ENCODE measurements around the gene FYN.
A peak's percentile ranks its signal among the peaks of the same experiment; 100 is the strongest.

FYN gene

DNA sequence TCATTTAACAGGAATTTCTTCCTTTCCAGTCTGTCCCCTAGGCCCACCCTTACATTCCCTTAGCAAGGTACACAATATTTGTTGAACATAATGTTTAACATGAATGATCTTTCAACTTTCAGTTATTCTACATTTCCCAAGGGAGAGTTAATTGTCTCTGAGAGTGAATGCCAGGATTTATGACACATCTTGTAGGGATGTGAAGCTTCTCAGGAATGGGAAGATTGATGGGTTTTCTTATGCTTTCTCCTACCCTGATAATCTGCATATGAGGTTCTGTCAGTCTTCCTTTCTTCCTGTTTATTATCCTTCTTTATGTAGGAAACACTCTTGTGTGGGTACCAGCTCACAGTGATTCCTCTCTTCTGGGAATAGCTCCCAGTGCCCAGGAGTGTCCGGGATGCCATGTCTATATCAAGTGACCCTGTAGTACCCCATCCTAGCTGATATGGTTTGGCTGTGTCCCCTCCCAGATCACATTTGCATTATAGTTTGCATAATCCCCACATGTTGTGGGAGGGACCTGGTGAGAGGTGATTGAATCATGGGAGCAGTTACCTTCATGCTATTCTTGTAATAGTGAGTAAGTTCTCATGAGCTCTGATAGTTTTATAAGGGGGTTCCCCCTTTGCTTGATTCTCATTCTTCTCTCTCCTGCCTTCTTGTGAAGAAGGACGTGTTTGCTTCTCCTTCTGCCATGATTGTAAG, 7.1 kb upstream of the FYN start:
- no peak for DNase-seq (ENCODE audit: low spot score)

DNA sequence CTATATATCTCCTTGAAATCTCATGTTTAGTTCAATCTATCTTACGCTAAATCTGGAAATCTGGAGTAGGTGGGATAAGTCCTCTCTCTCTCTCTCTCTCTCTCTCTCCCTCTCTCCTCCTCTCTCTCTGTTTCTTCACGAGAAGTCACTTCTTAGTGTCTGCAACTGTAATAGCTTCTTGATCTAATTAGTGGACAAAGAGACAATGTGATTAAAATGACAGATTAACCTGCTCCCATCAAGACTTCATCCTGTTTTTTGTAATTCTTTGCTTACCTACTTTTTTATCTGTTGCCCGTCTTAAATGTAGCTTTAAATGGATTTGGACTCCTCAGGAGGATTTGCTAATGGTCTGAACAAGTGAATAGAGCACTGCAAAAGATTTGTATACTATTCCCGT, 2.5 kb upstream of the FYN start:
- DNase-seq (ENCODE audit: low spot score), result no peak

DNA sequence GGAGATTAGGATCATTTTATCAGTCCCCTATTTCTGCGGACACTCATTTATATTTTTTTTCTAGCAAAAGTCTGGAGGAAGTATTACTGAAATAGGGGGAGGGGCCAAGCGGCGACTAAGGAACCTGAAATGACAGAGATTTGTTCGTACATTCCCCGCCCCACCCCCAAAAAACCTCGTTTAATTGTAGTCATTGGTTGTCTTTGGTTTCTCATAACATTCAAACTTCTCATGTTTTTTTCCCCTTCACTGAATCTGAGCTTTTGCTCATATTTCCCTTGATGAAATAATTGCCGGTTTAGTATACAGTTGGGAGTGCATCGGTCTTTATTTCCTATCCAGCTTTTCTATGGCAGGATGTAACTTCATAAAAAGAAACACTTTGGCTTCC, 768 bp upstream of the FYN start:
- peak; percentile 54 for DNase-seq (ENCODE audit: low spot score)

DNA sequence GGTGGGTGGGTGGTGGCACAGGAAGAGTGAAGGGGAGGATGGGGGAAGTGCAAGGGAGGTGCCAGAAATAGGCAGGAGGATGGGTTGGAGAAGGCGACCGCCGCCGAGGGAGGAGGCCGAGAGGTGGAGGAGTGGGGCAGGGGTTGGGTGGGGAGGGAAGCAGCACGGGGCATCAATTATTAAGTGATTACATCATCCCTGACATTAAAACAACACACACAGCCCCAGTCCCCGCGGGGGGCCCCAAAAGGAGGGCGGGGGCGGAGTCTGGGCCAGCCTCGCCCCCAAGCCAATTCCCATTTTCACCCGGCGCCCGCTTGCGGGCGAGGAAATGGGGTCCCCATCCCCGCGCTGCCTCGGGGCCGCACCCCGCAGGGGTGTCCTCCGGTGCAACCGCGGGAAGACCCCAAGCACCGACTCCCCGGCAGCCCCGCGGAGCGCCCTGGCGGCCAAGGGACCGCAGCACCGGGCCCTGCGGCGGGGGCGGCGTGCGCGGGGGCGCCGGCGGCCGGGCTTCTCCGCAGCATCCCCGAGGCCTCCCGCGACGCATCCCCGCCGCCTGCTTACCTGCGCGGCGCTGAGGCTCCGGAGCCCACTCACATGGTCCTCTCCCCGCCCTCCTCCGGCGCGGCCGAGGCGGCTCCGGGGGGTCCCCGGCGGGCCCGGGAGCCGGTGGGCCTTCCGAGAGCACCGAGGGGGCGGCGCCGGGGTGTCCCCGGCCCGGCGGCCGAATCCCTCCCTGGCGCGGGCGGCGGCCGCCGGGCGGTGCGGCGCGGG, 663 bp downstream of the FYN start:
- no peak for DNase-seq (ENCODE audit: low spot score)

DNA sequence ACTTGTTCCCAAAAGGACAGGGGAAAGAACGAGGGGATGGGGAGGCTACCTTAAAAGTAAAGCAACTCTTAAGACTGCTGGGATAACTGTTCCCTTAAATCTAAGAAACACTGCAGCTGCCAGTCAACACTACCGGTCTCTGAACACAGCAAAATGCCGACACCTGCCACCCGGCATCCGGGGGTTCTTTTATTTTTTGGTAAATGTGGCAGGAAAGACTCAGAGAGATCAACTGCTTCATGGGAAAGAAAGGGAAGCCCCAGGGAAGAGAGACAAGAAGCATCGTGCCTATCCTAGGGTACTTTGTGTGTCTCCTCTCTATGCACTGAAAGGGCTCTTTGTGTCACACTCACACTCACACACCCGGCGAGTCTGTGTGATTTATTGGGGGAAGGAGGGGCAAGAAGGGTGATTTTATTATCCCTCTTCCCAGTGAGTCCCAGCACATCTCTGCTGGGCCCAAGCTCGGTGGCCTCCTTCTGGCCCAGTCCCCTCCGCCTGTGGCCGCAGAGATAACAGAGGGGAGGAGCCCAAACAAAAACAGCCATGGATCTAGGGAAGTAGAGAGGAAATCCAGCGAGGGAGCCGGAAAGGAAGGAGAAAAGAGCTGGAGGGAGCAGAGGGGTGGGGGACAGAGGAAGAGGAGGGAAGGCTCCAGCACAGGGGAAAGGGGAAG, 1.4 kb downstream of the FYN start:
- no peak for DNase-seq (ENCODE audit: low spot score)

DNA sequence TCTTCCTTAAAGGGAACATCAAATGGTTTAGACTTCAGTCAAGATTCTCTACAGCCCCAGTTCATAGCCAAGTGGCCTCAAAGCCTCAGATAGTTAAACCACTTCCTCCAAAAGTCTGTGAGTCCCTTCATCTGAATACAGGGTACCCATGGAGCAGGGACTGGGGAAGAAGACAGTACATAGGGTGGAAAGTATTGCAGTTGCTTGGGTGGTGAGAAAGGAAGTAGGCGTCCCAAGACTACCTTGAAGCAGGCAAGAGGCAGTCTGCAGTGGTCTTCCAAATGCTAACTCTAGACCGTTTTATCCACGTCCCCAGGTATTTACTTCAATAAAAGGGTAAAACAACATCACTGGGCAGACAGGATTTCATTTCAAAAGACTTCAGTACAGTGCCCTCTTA, 2.0 kb downstream of the FYN start:
- DNase-seq (ENCODE audit: low spot score), result no peak

DNA sequence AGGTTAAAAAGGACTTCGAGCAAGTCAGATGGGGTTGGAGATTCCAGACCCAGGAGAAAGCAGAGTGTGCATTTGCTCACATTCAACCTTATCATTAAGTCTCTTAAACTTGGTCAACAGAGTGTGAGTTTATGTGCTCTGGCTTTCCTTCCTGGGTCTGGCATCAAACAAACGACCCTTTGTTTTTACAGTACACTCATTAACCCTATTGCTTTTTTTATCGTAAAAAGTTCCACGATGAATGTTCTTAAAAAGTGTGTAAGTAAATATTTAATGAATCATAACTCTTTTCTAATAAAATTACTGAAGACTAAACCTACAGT, 2.5 kb downstream of the FYN start:
- no peak for DNase-seq (ENCODE audit: low spot score)

DNA sequence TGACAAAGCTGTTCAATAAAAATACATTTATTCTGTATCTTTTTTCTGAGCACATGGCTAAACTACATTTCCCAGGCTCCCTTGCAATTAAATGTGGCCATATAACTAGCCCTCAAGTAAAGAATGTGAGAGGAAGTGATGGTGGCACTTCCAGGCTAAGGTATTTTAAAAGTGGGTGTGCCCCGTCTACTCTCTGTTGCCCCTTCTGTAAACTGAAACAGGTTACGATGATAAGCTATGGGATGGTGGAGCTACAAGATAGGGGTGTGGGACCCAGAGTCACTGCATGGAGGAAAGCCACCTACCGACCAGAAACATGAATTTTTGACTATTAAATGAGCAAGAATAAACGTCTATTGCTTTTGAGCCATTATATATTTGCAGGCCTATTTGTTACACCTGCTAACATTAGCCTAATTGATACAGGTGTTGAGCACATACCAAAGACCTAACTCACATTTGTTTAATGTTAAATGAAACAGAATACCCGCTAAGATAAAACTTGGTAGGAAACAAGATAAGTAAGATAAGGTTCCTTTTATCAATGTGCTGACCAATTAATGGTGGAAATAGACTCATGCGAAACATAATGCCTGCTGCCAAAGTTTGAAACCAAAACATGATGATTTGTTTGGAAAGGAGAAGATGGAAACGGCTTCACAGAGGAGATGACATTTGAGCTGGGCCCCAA, 3.1 kb downstream of the FYN start:
- DNase-seq (ENCODE audit: low spot score), result no peak

DNA sequence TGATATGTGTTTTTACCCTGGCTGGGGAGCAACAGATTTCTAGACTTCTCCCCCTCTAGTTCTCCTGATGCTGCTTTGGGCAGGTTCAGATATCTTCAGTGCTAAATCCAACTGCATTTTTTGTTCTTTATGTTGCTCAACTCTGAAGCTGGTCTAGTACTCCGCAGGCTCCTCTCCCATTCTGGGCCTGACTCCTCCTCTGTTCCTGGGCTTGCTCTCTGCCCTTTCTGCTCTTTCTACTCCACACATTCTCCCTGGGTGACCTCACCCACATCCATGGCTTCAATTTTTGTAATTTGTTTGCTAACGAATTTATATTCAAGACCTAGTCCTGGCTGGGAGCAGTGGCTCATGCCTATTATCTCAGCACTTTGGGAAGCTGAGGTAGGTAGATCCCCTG, 6.4 kb downstream of the FYN start:
- no peak for DNase-seq (ENCODE audit: low spot score)

DNA sequence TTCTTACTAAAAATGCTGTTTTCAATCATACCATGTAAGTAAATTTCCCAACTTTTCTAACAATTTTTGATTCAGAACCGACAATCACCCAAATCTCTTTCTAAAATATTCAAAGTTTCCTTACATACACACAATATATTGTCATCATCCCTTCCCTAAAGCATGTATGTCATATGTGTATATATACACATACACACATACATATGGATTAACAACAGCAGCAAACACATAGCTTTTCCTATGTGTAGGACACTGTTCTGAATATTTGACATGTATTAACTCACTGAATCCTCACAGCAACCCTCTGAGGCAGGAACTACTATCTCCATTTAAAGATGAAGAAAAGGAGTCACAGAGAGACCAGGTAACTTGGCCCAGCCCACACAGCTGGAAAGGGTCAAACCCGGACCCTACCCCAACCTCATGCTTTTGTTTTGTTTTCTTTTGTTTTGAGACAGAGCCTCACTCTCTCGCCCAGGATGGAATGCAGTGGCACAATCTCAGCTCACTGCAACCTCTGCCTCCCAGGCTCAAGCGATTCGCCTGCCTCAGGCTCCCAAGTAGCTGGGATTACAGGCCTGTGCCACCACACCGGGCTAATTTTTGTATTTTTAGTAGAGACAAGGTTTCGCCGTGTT, 7.2 kb downstream of the FYN start:
- DNase-seq (ENCODE audit: low spot score), result no peak

DNA sequence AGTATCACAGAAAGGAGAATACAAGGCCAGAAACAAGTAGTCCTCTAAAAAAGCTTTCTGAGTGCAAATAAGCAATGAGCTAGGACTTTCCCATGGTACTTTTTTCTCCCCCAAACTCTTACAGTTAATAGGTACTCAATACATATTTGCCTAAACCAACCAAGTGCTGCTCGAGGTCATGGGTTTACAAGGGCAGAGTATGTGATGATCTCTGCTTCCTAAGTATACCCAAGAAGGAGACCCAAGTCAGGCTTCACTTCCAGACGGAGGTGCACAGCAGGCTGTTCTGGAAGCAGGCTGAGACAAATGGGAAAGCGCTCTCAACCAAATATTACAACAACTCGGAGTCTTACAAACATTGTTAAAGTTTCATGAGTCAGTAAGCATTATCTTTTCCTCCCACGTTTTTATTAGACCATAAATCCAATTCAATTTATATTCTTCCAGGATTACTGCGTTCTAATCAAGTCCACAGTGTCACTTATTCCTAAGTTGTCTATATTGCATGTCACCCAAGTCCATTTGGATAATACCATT, 8.1 kb downstream of the FYN start:
- no peak for DNase-seq (ENCODE audit: low spot score)

DNA sequence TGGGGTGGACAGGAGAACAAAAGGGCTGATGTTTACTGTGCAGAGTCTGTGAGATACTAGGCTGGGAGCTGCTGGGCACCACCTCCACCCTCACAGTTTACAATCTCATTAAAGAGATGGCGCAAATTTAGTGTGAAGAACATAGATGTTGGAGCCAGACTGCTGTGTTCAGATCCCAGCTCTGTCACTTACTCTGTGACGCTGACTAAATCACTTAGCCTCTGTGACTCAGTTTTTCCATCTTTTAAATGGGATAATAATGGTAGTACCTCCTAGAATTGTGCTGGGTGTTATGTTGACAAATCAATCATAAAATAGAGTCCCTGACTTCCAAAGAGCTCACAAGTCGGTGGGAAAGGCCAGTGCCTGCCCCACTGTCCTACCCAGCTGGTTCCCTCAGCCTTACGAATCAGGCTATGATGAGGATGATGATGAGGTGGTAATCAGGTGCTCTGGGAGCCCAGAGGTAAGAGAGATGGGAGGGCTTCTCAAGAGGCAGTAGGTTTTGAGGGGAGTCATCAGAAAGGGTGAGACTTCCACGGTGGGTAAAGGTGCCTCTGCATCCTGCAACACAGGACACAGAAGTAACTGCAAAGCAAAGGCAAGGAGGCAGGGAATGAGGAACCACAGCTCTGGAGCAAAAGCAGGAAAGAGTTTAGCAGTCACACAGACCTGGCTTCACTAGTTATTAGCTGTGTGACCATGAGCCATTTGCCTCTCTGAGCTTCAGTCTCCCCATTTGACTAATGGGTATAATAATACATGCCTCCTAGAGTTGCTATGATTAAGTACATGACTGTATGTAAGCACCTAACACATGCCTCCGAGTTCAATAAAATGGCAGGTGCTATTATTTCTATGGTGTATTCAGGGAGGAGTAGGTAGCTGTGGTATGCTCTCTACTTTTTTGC, 8.9 kb downstream of the FYN start:
- no peak for DNase-seq (ENCODE audit: low spot score)

DNA sequence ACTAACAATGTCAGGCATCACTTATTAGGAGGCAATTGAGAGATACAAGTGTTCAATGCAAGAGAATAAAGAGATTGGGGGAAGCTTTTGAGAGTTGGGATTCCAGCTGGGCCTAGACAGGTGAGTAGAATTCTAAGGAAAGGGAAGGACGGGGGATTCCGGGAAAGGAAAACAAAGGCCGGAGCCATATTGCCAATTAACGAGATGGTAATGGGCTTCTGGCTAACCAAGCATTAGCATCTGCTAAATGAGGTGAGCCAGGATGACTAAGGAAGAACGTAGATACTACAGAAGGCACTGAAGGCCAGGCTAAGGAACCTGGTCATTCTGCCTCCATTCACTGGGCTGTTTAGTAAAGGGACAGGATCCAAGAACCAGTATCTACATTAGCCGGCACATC, 10.5 kb downstream of the FYN start:
- DNase-seq (ENCODE audit: low spot score), result no peak

DNA sequence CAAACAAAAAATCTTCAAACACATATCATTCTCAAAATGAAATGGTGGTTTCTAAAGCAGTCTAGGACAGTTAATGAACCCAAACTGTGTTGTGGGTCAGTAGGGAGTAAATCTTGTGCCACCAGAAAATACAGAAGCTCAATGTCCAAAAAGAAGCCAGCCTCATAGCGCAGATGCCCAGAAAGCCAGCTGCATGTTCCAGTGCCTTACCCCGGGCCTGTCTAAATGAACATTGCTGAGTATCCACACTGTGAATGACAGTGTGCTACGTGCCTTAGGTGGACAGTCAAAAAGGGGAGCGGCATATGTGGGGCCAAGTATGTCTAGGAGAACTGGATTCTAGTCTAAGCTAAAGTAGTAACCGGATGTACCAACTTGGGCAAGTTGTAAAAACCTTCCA, 10.9 kb downstream of the FYN start:
- no peak for DNase-seq (ENCODE audit: low spot score)

DNA sequence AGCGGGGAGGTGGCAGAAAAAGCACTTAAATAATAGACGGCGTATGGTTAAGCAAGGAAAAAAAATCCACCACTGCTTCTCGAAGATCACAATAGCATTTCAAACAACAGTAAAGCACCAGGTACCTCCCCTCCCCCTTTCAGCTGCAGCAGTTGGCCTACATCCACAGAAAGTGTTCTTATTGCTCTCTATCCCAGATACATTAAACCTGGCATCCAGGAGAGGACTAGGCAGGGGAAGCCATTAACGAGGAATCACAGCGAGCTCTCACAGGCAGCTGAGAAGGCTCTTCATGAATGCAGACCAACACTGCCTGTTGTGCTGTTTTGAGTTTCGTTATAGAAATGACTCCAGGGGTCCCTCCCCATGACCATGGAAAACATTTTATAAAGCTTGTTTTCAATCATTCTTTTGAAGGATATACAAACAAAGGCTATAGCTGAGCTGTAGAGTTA, 11.8 kb downstream of the FYN start:
- DNase-seq (ENCODE audit: low spot score), result no peak

DNA sequence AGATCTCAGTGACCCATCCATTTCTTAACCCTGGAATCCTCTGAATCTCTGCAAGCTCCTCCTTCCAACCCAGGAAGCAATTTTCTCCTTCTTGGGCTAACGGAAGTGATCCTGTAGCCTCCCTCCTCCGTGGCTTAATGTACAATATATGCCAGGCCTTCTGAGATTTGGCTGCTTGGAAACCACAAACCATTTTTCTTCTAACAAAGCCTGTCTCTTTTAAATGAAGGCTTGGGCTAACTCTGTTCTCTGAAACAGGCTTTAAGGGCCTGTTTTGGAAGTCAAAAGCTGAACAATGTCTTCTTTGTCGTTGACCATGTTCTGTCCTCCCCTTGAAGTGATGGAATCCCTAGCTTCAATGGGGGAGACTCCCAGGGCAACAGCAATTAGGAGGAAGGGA, 14.9 kb downstream of the FYN start:
- DNase-seq (ENCODE audit: low spot score), result no peak

DNA sequence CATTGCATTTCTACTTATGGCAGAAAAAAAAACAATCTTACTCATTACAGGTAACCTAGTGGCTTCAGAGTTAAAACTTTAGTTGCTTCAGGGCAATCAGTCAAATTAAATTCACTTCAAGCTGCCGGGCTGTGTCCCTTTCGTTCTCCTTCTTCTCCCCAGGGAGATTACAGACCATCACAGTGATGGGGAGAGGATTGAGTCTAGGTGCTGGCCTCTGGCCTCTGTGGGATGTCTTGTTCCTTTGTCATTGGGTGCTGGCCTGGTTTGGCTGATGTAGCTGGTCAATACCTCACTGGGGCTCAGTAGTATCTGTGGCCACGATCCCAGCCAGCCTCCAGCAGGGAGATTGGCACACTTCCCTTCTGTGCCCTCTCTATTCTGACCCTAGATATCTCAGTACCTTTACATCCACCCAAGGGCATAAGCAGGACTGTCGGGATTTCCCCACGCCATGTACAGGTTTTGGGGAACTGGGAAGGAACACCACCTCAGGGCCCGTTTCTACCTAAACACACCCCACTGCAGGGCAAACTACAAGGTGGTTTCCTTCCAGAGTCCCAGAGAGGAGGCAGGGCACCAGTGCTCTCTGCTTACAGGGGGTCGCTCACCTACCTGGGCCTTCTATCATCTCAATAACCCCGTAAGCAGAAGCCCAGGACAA, 15.4 kb downstream of the FYN start:
- DNase-seq (ENCODE audit: low spot score), result no peak

DNA sequence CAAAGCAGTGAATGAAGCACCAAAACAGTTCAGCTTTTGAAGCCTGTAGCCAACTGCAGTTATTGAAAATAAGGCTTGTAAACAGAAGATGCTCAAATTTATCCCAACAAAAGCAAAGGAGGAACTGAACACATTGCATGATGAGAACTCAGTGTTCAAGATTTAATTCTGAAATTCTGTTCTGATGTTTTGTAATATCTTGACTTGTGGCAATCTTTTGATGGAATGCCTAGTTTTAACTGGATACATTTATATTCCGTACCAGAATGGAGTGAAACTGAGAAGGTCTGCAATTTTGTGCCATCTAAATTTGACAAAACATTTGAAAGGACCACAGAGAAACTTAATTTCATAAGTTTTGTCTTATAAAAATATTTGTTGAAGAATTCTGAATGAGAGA, 17.5 kb downstream of the FYN start:
- no peak for DNase-seq (ENCODE audit: low spot score)

DNA sequence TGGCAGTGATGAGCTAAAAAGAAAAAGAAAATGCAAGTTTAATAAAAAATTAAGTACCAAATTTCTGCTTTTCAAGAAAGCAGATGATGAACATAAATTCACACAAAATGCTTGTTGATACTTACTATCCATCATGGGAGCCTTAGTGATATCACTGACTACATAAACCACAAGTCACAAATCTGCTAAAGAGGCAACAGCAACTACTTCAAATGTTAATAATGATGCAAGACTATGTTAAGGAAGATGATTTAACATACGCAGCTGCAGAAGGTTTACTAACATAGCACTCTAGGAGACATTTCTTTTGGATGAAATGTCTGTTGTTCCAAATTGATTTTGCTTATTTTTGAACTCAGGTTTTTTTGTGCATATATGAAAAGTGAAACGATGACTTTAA, 18.6 kb downstream of the FYN start:
- DNase-seq (ENCODE audit: low spot score), result no peak

DNA sequence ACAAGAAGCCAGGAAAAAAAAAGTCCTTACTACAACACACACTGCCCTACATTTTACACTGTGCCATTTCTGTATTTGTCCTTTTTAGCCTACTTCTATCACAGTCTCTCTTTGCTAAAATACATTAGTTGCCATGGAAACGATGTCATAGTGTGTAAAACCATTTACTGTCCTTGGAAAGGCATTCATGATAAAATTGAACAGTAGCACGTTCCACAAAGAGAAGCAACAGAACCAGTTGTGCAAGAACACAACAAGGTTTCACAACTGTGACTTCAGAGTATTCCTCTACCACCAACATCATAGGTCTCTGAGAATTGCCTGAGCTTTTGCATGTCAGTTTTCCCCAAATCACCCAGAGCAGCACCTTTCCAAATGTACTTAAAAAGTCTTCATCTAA, 20.5 kb downstream of the FYN start:
- DNase-seq (ENCODE audit: low spot score), result no peak
